HG03025 (cell line): ENCODE measurements around the gene GHR.

Experiments
- ATAC-seq: cut with Tn5 transposase; IDR thresholded peaks from one replicate; pipeline ENCODE4 v1.9.1; 2021; ENCODE audit warnings: mild to moderate bottlenecking, moderate library complexity; ENCODE audit not compliant: unreplicated experiment, low FRiP score

Gene GHR

DNA sequence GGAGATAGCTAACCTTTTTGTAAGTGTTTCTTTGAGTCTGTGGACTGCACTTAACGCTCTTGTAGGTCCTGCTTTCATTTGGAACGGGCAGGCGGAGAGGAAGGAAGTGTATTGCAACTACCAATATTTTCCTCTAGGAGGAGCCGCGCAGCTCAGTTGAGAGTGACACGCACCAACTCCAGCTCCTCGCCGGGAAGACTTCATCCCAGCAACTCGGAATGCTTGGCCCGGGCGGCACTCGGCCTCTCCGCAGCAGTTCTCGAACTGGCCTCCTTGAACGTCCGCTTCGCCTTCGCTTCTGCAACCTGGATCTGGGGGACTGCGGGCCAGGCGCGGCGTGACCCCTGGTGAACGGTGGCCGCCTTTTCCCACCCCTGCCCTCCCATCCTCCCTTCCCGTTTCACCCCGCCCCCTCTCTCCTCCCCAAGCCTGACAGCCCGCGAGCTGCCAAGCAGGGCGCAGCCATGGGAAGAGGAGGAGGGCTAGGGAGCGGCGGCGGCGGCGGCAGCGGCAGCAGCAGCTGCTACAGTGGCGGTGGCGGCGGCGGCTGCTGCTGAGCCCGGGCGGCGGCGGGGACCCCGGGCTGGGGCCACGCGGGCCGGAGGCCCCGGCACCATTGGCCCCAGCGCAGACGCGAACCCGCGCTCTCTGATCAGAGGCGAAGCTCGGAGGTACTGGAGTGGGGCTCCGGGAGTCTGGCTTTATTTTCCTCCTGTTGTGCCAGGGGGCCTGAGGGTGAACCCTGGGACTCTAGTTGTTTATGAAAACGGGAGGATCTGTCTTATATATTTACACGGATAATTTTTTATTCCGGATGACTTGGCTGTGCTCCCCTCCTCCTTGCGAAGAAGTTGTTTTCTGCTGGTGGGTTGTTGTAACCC, at the start of gene GHR:
Gene GHR (plus strand): TSS at position 155 of the 881 bp plus-strand sequence. CDS start 142,436 bp downstream, outside the sequence.
- peak; percentile 84 for ATAC-seq

- ATAC-seq, result no peak
These were observed 48.5 kb upstream of the GHR start for GRCh38 chr5:42374679-42375273.

- no peak for ATAC-seq
These were observed 45.7 kb upstream of the GHR start for GRCh38 chr5:42377496-42377895.

GRCh38 chr5:42381973-42382372, 41.3 kb upstream of the GHR start:
- ATAC-seq, result no peak

DNA sequence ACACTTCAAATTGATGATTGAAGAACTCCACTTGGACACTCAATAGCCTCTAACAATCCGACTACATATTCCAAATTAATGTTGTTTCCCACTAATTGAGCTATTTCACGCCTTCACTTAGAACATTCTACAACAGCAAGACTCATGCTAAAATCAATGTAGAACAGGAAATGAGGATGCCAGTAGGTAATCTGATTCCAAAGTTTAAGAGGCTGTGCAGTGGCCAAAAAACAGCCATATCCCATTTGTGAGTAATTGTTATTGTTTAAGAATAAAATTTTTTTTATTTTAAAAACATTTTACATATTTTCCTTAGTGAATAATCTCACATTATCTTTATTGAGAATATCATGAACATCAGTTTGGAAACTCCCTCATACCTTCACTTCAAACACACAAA, 35.7 kb upstream of the GHR start:
- ATAC-seq, result no peak

DNA sequence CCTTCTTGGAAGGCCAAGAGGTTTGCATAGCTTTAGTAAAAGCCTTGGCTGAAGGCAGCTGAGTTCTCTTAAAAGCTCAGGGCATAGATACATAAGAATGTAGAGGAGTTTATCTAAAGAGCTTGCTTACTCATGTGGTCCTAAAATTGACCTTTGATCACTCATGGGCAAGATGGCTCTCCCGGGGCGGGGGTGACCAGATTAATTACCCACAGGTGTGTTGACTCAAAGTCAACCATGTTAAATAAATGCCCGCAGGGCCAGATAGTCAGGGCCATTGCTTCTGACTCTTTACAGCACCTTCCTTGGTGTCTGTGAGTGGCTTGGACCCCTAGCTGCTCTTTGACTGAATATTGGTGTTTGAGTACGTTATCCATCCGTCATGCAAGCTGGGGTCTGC, 33.1 kb upstream of the GHR start:
- ATAC-seq, result no peak

- ATAC-seq, result no peak
These were observed 30.3 kb upstream of the GHR start for GRCh38 chr5:42392917-42393316.

DNA sequence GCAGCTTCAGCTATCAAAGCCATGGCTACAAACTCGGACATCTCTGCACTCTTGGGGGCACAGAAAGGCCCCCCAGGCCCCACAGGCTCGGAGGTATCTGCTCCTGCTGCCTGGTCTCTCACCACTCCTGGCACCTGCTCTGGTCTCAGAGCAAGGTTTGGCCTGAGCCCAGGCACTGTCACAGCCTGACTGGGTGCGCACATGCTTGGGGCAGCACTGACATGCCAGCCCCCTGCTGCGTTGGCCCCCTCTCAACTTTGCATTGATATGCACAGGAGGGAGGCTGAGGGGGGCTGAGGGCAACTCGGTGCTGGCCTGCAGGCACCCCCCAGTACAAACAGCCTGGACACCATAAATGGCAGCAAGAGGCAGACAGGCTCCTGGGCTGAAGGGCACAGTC, 27.1 kb upstream of the GHR start:
- ATAC-seq, result no peak

GRCh38 chr5:42397267-42397666, 26.0 kb upstream of the GHR start:
- ATAC-seq, result no peak

DNA sequence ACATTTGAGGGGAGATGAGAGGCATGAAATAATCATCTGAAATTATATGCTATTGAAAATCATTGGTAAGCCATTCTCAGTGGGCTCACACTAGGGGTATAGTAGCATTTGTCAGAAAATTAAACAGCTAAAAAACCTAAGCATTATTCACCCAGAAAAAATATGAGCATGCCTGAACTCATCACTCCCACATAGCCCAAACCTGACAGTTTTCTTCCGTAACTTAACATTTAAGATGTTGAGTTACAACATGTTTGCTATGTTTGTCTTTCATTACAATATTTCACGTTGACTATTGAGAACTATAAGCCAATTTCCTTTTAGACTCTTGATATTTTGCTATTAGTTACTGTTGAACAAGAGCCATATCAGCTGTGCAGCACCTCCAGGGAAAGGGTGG, 23.5 kb upstream of the GHR start:
- ATAC-seq, result no peak

DNA sequence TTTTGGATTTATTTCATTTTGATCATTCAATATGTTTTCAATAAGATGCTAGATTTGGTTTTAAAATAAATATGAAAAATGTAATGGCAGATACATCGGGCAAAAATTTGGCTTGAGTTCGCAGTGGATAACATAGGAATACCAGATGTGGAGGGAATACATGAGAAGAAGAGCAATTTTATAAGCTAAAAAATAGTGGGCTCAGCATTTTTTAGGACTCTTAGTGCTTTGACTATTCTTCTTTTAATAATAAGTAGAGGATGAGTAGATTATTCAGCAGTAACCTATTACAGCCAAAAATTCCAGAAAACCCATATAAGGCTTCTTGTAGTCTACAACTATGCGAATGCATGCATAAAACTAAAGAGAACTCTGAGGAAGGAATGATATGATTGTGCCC, 22.8 kb upstream of the GHR start:
- ATAC-seq, result no peak

DNA sequence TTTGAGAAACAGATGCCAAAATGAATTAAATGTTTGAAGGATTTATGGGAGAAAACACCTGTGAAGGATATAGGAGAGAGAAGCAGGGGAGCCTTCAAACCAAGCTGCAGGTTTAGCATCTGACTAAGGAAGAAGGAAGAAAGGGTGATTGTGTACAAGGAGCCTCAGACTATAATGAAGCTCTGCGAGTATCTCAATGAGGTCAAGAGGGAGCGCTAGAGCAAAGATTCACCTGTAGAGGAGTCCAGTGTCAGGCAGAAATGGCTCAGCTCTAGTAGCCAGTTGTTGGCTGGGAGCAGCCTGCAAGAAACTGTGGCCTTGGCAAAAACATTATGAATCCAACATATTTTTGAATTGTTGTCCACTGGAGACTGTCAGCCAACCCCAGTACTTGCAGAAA, 20.0 kb upstream of the GHR start:
- no peak for ATAC-seq

GRCh38 chr5:42404366-42404765, 18.9 kb upstream of the GHR start:
- ATAC-seq, result no peak

DNA sequence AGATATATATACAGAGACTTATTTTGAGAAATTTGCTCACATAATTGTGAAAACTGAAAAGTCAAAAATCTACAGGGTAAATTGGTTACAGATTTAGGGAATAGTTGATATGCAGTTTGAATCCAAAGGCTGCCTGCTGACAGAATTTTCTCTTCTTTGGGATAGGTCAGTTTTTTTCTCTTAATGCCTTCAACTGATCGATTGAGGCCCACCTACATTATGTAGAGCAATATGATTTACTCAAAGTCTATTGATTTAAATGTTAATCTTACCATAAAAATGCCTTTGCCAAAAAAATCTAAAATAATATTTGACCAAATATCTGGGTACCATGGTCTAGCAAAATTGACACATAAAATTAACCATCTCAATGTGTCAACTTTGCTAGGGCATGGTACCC, 3.9 kb upstream of the GHR start:
- ATAC-seq, result no peak

DNA sequence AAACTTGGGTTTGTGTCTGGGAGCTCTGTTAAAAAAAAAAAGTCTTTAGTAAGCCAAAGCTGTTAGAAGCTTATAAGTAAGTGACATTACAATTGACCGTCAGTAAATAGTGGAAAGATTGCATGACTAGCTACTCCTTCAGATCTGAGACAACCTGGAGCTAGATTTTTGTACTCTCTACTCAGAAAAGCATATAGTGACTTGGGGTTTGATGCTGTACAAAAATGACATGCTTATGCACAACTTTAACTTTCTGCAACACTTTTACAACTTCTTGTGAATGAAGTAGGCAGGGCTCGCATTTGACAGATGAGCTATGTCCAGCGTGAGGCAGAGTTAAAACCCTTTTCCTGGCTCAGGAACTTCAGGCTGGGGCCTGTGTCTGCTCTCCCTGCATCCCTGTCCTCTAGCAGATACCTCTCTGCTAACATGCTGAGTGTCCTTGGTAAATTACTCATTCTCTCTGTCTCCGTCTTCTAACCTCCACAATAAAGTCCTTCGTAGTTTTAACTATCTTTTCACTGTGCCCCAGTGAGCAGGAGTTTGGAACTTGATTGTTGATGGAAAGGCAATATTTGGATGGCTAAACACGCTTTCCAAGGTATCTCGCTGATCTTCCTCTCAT, 471 bp upstream of the GHR start:
- no peak for ATAC-seq

DNA sequence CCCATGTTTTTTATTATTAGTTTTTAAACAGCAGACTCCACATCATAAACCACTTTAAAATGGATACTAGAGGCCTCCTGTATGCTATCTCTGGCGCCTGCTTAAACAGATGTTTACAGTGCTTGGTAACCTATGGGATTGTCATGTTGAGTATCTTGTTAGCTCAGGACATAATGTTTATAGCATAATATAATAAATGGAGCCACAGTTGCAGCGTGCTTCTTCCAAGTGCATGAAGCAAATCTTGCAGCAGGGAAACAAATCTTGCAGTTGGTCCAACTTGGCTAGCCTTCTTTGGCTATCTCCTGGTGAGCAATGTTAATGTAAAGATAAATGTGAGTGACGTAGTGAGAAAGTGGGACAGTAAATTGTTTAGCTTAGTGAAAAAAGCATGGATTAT, 2.8 kb downstream of the GHR start:
- no peak for ATAC-seq

DNA sequence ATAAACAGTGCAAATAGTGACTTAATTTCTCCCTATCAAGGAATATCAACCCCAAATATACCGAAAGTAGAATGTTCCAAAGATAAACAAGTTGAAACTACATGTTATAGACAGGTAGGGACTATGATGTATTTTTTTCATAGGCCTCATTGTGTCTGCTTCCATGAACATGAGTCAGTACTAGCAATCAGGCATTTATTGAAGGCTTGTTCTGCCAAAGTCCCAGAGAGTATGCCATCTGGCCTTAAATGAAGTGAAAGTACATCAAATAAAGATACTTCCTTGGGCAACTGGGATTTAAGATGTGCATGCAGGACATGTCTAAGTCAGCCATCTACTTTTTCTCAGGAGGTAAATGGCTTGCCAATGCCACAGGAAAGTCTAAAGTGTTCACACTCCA, 6.5 kb downstream of the GHR start:
- no peak for ATAC-seq

- no peak for ATAC-seq
These were observed 10.9 kb downstream of the GHR start for GRCh38 chr5:42434047-42434724.

GRCh38 chr5:42436051-42436450, 12.8 kb downstream of the GHR start:
- ATAC-seq, result no peak

GRCh38 chr5:42454216-42454995, 31.2 kb downstream of the GHR start:
- ATAC-seq, result no peak
